Stimulated activated CD4-positive, alpha-beta T cell treated with anti-CD3 and anti-CD28 coated beads, Interleukin-4, amount 100 ng/mL, for 48 hours (primary cell): ENCODE measurements around the gene VAV2.

Experiments
- DNase-seq, 2 donors: peaks; one replicate each; pipeline ENCODE4 v3.0.0-alpha.2; 2020; ENCODE audit warnings: low read depth in 2 of 2

VAV2 gene

DNA sequence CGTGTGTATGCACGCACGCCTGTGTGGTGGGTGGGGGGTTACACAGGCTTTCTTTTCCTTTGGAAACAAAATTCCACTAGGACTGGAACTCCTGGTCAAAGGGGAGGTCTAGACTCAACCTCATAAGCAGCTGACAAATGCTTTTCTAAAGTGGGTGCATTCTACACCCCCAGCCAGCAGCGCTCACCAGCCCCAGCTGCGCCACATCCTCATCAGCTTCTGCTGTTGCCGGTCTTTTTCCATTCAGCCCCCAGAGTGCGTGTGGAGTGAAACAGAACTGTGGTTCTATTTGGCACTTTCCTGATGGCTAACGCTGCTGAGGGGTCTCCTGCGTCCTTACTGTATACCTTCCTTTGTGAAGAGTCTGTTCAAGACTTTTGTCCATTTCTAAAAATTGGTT is 176.3 kb downstream of the VAV2 start:
- DNase-seq = no peak

DNA sequence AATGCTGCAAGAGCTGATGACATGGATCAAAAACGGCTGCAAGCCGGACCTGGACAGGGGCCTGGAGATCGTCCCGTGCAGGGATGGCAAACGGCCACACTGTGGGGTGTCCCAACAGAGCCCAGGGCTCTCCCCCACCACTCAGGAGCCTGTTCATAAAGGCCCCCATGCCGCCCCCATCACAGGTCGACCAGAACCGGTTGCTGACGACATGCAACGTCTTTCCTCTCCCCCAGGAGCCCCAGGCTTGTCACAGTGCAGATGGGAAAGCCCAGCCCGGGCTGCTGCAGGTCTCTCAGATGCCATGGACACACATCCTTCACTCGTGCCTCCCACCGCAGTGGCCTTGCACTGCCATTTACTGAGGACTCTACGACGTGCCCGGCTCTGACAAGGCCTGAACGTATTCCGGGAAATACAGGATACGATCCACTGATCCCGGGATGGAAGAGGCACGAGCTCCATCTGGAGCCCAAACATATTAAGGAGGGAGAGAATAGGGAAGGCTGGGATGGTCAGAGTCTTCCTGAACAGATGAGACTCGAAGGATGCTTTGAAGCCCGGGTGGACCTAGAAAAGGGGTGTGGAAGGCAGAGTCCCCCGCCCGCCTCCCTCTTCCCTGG is 177.4 kb downstream of the VAV2 start:
- DNase-seq = no peak

DNA sequence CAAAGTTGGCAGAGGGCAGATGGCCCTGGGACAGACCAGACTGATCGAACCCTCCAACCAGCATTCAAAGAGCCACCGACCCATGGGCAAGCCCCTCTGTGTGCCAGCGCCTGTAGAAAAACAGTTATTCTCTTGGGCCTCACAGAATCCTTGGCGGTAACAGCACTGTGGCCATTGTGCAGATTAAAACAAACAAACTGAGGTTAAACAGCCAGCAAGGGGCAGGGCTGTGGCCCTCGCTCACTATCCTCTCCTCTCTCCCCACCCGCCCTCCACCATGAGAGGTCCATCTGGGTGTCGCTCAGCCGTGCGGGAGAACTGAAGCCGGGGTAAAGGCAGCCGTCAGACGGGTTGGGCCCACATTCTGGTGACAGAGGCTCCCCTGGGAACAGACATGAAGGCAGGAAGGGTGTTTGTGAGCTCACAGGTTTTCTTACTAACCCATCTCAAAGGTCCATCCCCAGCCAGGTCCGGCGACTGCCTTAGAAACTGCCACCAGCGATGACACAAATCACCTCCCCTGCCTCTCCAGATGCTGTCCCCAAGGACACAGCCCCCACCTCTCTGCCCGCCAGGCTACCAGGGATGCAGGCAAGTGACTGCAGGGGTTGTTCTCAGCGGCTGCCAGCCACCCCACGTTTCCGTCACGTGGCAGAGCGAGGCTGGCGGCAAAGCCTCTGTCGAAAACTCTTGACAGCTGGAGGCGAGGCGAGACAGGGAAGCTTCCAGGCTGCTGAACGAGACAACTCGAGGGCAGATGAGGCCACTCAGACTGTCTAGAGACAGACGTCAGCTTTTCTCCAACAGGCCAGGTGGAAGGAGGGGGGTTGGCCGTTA is 178.2 kb downstream of the VAV2 start:
- no peak for DNase-seq

DNA sequence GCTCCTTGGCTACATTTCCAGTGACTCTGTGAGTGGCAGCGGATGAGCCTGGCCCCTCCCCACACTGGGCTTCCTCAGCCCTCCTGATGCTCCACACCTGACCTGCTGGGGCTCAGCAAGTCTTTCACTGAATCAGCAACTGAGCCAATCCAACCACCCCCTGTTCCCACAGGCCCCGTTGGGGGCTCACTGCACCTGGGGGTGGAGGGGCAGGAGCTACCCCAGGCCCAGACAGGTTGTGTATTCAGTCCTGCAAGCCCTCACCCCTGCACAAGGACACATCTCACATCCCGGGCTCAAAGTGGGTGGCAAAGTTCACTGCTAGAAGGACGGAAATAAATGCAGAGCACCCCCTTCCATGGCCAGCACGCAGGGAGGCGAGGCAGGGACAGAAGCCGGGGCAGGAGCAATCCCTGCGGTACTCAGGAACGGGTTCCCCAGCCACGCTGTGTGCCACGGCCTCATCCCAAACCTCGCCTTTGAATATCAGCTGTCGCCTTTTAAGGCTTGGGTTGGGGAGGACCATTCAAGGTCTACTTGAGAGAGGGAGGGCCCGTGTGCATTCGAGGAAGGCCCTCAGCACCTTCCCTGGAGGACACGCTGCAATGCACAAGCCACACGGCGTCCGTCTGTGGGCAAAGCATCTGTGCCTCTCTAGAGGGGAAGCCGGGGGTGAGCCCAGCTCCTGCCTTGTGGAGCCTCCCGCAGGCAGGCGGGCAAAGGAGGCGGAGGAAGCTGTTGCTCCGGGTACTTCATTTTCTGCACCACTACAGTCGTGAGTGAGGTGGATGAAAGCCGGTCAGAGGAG is 179.0 kb downstream of the VAV2 start:
- no peak for DNase-seq

DNA sequence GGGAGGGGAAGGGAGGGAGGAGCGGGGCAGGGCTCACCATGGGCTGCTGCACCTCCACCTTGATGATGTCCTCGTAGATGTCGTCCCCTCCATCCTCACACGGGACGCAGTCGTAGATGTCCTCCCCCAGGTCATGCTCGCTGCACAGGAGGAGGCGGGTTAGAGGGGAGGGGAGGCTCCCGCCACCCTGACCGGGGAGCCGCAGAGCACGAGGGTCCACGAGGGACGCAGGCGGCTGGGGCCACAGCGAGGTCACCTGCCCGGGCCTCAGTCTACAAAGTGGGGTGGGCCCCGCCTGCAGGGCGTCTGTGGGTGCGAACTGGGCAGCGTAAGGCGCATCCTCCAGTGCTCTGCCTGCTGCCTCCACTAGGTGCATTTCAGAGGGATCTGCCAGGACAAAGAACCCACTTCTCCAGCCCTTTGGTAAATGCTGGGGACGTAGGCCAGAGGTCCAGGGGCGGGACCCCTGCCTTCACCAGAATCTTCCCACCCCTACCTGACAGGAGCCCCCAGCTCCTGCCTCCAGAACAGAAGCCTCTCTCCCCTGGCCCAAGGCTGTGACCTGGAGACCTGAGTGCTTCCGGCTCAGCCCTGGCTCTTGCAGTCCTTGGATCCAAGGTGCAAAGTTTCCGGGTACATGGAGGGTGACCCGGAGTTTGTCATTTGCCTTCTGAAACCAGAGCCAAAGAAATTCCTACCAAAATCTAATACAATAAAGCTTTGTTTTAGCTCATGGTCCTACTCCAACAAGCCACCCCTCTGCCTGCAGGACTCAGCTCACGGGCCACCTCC is 179.9 kb downstream of the VAV2 start:
- no peak for DNase-seq

DNA sequence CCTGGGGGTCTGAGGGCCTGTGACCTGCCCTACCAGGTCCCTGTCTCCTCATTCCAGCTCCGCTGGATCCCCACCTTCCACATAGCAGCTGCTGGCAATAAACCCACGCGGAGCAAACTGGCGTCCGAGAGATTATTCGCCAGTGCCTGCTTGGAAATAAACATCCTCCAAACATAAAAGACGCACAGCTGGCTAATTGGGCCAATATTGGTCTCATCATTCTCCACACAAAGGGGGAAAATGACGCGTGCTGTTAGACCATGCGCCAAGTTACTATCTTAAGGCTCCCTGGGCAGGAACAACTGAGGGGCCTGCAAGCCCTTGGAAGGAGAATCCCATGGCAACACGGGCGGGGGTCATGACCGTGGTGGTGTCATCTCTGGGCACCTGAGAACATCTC is 180.7 kb downstream of the VAV2 start:
- DNase-seq = no peak

DNA sequence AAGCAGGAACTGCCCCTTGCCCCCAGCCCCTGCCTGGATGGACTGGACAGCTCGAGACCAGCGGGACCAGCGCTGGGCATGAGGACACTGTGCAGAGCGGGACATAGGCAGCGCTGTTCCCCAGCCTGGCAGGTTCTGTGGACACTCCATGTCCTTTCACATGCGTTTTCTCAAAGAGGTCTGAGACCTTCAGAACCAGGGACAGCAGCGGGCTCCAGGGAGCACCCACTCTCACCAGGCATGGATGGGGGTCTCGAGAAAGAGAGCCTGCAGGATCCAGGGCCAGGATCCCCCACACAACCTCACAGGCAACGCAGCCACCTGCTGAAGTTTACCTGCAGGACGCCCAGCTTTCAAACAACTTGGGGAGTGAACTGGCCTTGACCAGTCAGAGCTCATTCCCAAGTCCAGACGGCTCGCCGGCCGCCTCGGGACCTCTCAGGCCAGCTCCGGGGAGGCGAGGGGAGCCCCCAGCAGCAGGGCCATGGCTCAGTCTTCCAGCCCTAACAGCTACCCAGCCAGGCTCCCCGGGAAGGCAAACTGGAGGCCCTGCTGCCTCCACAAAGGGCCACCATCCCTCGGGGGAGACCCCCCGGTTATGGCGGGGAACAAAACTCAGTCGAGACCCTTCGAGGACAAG is 181.4 kb downstream of the VAV2 start:
- DNase-seq = no peak

DNA sequence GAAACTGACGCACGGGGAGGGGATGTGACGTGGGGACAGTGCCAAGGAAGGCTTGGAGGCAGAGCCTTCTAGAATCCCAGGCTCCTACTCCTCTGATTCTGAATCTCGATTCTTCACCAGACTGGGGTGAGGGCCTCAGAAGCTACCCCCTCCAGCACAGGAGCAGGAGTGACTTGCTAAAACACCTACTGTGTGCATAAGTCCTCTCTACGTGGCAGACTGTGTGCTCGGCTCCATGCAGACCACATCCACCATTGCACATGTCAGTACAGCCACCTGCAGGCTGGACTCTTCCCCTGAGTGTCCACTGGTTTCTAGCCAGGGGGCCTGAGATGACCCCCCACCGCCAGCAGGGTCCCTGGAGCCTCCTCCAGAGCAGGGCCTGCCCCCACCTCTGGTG is 182.8 kb downstream of the VAV2 start:
- DNase-seq = no peak

DNA sequence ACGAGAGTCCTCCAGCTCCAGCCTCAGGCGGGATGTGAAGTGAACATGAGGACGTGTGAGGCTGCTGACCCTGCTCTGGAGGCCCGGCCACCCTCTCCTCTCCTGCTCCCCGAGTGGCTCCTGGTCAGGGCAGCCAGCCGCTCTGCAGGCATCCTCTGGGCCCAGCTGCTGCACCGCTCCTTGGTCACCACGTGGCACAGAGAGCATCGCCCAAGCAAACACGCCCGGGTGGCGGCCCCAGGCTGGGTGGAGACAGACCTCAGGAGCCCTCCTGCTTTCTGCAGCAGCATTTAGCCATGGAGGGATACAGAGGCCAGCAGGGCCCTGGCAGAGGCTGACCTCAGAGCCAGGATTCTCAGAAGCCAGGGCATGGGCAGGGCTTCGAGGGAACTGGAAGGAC is 184.3 kb downstream of the VAV2 start:
- no peak for DNase-seq

DNA sequence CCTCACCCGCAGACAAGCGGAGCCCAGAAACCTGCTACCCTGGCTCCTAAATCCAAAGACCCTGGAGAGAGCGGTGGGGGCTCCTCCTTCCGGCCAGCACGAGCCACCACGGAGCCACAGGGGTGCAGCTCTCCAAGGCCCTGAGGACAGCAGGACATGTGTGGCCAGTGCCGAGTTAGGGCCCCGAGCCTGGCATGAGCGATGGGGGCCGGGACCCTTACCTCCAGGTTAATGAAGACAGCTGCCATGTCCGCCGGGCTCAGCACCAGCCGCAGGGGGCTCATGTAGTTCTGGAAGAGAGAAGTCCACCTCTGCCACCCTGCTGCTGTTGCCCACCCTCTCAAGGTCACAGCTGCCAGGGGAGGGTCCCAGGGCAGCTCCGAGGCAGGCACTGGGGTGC is 185.1 kb downstream of the VAV2 start:
- DNase-seq = no peak

DNA sequence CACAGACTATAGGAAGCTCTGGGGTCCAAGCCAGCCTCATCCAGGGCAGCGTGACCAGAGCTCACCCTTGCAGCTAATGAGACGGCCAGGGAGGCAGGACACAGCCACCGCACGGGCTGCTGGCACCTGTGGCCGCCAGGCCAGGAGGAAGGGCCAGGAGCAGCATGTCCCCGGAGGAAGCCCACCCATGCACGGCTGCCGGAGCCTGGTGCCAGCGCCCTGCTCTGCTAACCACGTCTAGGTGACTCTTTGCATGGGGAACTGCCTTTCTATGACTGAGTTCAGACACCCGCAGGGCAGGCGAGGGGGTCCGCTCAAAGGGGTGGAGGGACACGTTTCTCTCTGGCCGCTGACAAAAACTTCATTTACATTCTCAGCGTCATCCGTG is 185.5 kb downstream of the VAV2 start:
- no peak for DNase-seq

DNA sequence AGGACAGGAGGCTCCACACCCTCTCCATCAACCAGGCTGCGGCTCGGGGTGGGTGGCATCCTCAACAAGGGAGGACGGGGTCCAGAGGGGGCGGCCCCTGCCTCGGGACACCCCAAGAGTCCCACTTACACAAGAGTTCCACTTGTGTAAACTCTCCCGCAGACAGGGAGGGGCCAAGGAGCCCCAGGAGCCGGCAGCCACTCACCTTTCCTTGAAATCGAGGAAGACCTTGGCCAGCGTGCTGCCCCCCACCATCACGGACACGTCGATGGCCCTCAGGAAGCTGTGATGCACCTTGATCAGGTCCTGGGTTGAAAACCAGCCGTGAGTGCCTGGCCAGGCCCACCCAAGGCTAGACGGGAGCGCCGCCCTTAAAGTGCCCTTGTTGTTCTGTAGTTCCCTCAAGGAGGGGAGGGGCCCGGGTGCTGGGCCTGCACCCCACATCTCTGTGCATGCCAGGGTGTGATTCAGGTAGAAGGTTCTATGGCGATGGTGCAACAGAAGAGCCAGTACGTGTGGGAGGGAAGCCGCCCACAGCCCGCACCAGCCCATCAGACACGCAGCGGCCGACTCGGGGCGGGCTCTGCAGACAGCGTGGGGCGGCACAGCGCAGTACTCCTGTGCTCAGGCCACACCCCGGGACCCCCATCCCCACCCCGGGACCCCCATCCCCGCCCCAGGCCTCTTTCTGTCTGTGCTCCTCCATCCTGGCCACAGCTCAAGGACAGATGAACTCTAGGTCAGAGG is 186.1 kb downstream of the VAV2 start:
- no peak for DNase-seq

DNA sequence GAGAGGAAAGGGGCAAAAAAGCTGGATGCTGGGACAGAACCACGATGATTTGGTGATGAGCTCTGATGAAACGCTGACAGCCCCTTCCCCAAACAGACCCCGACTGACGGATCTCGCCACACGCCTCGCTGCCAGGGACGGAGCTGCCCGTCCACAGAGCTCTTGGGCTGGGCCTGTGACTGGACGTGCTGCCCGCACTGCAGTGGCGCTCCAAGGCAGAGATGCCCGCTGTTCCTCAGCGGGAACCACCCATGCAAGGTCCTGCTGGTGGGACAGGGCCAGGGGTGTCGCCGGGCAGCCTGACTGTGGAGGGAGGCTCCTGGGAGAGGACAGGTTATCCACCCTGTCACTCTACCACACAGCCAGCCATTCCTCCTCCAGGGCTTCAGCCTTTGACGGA is 187.9 kb downstream of the VAV2 start:
- no peak for DNase-seq

DNA sequence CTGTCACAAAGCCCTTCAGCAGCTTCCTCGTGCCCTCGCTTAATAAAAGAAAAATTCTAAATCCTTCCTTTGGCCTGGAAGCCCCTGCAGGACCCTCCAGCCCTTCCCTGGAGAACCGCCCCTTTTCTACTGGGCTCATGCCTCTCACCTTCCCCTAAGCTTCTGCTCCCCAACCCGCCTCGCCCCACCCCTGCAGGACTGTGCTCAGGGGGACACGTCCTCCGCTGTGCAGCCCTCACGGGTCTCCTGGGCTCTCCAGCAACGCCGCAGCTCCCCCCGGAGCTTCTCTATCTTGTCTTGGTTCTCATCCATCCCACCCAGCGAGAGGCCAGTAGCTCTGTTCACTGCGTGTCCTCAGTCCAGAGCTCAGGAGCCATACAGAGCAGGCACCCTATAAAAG is 188.4 kb downstream of the VAV2 start:
- DNase-seq = no peak

DNA sequence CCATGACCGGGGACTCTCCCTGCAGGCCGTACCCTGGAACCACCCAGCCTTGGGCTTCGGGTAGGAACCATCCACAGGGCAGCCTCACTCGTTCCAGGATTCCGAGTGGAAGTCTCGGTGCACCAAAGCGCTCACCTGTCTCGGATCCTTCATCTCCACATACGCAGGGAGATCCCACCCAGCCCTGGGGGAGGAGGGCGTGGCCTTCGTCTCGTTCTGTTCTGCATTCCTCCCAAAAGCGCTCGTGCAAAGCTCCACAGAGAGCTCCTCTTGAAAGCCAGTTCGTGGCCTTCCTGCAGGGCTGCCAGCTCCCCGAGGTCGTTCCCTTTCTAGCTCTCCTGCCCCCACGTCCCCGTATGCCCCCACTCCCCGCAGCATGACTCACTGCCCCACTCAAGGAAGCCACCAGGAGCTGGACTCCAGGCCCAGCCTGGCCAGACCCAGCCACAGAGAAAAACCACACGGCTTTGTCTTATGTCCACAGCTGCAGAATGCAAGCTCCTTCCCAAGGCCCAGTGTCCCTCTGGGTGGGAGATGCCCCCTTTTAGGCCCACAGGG is 189.0 kb downstream of the VAV2 start:
- DNase-seq = no peak

DNA sequence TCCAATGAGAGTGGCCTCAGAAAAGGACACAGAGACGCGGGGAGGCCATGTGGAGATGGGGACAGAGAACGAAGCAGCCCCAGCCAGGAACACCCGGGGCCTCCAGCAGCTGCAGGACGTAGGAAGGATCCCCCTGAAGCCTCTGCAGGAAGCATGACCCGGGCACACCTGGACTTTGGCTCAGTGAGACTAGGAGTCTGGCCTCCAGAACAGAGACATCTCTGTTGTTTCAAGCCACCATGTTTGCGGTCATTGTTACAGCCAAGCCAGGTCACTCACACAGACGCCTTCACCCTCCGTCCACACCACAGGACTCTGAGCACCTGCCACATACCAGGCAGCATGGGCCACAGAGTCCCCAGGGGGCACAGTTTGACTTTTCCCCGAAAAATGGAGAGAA is 190.4 kb downstream of the VAV2 start:
- no peak for DNase-seq

DNA sequence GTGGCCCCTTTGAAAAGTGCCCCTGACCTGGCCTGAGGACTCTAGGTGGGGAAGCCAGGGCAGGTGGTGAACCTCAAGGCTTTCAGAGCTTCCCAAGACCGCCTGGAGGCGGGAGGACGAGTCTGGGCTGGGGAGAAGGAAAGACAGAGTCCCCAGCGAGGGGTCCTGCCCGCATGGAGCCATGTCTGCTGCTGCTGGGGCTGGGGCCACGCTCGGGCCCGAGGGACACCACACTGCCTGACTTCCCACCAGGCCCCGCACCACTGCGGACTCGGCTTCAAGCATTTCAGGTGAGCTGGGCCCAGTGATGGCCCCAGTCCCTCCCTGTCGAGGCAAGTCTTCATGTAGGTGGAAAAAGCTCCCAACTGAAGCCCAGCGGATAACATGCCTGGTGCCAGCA is 191.9 kb downstream of the VAV2 start:
- no peak for DNase-seq

DNA sequence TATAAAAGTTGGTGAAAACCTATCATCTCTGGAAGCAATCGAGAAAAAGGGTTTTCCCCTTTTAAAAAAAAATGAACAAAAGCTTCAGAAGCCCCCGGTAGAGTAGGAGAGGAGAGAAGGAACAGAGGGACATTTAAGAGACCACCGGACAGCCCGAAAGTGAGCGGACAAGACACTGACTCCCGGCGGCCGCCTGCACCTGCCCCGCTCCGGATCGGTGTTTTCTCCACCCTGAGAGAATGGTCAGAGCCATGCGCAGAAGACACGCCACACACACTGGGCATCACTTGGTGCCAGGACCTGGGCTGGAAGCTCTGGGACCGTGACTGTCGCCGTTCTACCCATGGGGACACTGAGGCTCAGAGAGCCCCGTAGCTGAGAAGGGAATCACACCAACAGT is 192.4 kb downstream of the VAV2 start:
- DNase-seq = no peak

DNA sequence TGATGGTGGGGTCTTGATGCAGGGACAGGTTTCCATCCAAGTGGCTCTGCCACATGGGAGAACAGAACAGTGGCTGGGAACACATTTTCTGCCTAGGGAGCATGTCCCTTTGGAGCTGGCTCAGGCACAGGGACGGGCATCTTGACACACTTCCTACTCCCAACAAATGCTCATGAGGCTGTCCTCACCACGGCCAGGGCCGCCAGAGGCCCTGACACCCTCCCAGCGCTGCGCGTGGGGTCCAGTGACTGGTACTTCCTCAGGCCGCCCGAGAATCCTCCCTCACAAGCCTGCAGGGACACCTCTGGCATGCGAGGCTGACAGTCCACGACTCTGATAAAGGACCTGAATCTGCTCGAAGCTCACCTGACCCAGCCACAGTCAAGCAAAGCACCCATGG is 193.0 kb downstream of the VAV2 start:
- DNase-seq = no peak

DNA sequence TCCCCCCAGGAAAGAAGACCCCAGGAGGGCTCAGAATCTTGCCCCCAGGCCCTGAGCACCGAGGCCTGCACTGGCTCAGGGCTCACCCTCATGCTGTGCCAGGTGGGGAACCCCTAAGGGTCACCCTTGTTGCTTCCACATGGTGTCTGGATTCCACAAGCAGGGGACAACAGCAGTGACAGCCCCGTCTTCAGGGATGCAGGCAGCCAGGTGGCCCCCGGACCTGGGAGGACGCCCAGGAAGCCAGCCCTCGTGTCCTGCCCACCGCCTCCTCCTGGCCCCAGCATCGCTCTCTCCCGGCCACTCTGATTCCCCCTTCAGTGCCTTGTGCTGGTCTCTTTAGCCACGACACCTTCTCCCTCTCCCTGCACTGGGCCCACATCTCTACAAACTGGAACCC is 194.0 kb downstream of the VAV2 start:
- no peak for DNase-seq
